WI38 (cell line): ENCODE measurements around the gene THSD7B.

Source experiments
- H3K4me3 ChIP-seq: 2 replicates; pipeline ENCODE4 v1.5.1; 2011; ENCODE audit warnings: low read depth, mild to moderate bottlenecking, control low read depth, low read length
- TF ChIP-seq, protein P1 (sequence below): IDR thresholded peaks from 2 replicates; pipeline ENCODE4 v1.5.1; 2012; ENCODE audit warnings: low read depth, mild to moderate bottlenecking, control low read depth, low read length

THSD7B gene

DNA sequence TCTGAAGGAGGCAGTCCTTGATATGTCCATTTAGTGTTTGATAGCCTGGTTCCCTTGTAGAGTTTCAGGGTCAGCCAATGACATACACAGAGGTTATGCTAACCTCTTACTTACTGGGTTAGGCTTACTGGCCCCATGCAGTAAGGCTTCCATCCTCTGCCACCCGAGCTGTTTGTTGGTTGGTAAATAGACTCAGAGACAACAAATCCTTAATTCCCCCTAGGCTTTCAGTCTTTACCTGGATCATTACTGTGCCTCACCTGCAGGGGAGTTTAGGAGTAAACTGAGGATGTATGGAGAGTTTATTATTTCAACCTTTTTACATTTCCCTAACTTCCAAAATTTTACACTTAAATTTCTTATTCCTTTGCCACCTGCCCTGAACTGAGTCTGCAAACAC, 746.2 kb downstream of the THSD7B start:
- TF ChIP-seq, protein P1, sequence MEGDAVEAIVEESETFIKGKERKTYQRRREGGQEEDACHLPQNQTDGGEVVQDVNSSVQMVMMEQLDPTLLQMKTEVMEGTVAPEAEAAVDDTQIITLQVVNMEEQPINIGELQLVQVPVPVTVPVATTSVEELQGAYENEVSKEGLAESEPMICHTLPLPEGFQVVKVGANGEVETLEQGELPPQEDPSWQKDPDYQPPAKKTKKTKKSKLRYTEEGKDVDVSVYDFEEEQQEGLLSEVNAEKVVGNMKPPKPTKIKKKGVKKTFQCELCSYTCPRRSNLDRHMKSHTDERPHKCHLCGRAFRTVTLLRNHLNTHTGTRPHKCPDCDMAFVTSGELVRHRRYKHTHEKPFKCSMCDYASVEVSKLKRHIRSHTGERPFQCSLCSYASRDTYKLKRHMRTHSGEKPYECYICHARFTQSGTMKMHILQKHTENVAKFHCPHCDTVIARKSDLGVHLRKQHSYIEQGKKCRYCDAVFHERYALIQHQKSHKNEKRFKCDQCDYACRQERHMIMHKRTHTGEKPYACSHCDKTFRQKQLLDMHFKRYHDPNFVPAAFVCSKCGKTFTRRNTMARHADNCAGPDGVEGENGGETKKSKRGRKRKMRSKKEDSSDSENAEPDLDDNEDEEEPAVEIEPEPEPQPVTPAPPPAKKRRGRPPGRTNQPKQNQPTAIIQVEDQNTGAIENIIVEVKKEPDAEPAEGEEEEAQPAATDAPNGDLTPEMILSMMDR = no peak

DNA sequence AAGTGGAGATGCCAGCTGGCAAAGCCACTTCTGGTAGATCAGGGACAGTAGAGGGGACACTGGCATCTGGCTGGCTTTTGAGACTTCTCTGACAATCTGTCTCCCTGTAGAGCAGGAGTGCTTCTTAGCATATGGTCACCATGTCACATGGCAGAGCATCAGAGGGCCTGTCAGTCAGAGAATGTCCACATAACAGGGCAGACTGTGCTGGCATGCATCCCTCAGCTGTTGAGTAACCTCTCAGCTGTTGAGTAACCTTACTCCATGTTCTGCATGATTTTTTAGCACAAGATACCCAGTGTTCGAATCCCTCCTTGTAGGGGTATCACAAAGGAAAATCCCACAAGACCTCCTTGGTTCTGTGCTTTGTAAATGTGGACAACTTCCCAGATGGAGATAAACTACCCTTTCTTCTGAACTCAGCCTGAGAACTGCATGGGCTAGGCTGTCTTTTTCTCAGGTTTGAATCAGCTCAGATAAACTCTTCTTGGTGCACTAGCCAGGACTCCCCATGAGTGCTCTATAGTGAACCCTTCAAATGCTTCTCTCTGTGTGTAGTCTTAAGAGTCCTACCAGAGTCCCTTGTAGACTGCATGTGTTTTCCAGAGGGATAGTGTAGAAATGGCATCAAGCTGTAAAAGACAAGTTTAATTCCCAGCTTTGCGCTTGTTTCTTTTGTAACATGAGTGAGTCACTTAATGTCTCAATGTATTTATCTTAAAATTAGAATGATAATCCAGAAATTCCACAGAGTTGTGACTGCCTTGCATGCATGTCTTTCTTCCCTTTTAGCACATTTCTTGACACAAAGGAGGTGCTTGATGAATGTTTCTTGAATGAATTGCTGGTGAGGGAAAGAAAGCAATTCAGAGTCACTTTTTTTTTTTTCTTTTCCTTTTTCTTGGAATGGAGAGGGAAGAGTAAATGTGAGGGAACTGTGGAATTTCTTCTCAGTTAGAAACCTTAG, 756.6 kb downstream of the THSD7B start:
- no peak overlapping the region for H3K4me3 ChIP-seq
- TF ChIP-seq, protein P1 = no peak

More for the DNA sequence above, 746.2 kb downstream of the THSD7B start:
- H3K4me3 ChIP-seq = no peak overlapping the region

DNA sequence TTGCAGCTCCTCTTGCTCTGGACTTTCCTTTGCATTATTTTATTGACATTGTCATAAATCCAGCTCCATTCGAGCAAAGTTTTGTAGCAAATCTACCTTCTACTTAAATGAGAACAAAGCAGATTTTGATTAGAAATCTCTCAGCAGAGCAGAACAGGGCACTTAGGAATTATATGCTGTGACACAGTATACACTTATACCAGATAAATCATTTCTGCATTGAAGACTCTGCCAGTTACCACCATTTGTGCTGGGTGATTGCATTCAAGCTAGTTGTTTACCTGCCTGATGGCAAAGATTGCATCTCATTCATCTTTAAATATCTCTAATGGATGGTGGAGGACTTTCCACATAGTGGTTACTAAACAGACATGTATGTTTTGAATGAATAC, 757.3 kb downstream of the THSD7B start:
- no peak overlapping the region for H3K4me3 ChIP-seq
- TF ChIP-seq, protein P1 = no peak

DNA sequence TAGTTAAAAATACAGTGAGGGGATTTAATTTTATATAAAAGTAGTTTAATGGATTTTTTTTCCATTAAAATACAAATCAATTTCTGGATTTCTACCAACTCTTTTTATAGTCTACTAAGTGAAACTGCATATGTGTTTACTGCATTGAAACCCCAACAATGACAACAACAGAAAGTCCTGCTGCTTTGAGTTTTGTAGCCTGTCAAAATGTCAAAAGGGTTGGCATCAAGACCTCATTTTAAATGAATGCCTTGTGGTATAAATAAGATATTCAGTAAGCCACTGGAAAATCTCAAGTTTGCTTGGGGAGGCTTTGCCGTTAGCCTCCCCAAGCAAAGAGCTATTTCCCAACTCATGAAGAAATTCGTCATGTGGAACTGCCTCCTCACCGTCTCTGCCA, 758.6 kb downstream of the THSD7B start:
- H3K4me3 ChIP-seq = no peak overlapping the region
- TF ChIP-seq, protein P1 = no peak

DNA sequence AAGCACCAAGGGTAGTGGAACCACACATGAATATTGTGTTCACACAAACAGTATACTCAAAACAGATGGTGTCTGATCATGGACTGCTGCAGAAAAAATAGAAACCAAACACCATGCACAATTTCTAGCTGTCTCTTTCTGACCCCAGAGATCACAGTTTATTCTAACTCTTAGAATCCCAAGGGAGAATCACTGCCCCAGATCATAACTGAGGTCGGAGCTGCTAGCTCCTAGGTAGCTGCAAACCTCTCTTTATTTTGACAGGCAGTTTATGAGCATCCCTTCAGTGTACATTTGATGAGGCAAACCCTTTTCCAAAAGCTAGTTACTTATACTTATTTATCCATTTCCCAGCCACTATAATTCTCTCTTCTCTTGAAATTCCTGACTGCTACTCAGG, 759.8 kb downstream of the THSD7B start:
- TF ChIP-seq, protein P1 = no peak

DNA sequence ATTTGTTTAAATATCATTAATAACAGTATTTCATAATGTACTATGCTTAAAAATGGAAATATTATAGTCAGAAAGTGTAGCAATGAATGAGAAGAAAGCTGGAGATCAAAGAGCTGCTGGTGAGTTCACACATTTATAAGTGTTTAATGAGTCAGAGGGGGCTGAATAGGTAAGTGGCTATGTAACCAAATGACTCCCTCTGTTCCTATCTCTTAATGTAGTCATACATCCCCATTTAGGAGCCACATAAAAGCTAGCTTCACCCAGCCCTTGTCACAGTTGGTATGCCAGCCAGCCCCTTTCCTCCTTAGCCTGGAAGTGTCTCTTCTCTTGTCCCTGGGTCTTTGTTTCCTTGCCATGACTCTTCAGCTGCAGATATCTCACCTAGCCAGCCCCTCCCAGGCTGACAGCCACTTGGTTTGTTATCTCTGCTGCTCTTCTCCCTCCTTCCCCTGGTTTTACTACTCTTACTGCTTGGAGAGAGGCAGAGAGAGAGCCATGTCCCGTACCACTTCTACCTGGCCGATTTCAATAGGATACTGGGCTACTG, 760.4 kb downstream of the THSD7B start:
- TF ChIP-seq, protein P1 = no peak
- no peak overlapping the region for H3K4me3 ChIP-seq

More for the DNA sequence above, 759.8 kb downstream of the THSD7B start:
- no peak overlapping the region for H3K4me3 ChIP-seq

DNA sequence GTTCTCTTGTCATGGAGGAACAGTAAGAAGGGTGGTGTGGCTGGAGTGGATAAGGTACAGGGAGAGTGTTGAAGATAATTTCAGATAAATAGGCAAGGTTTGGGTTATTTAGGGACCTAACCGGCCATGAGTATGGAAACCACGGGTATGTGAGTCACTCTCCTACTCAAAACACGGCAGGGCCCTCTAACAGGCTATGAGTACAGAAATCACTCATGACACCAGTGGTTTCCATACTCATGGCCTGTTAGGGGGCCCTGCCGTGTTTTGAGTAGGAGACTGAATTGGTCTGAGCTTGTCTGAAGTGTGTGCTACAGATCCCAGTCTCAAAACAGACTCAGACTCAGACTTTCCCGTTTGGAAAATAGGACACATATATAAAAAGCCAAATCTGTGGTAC, 770.6 kb downstream of the THSD7B start:
- H3K4me3 ChIP-seq = no peak overlapping the region
- TF ChIP-seq, protein P1 = no peak
